ENCODE data around the gene LCN12. TPM values are rescaled to one million over a fixed set of nuclear protein-coding genes. Genes with fewer than 3 reads are reported as not detected.

Gene LCN12
- total RNA-seq, 1 experiment from 2014 or later, result 0.55 TPM

- peaks cover under 1% of the 10 kb centered on the region; the same call in 1 of the 2 replicates for H3K79me2 ChIP-seq (ENCODE audit: low read length)
- ChIA-PET POLR2A (ENCODE audit: unreplicated experiment) (no interaction called here), CTCF (interaction anchor here (0.6 kb wide), 1 partner anchor 37 kb away, joined by 3 read pairs; no protein-coding TSS in a partner anchor)
- no peaks in the 10 kb centered on the region for H3K9me2 ChIP-seq (replicated peaks; ENCODE audit: low read length)
- no peaks in the 10 kb centered on the region for H3K9me3 ChIP-seq (ENCODE audit: low read length)
- DNase-seq, result no peak
- no peaks in the 10 kb centered on the region; the same call in 1 of the 2 replicates for H3K36me3 ChIP-seq (ENCODE audit: low read depth, low read length)
- TF ChIP-seq CTCF (conservative IDR thresholded peaks at IDR 0.05; ENCODE audit: low read depth, low read length) (no peak), EZH2 (IDR thresholded peaks at IDR 0.05; ENCODE audit: low read length, unreplicated experiment) (no peak), EZH2phosphoT487 (IDR thresholded peaks at IDR 0.05; ENCODE audit: borderline replicate concordance, low read length) (no peak)
- H3F3A ChIP-seq (ENCODE audit: low read length, unreplicated experiment), result no peaks in the 10 kb centered on the region
- H3K27ac ChIP-seq (ENCODE audit: low read length), result no peak overlapping the region
- intact Hi-C loops (cut with micrococcal nuclease), result no loop called here
- no peak overlapping the region for H3K4me2 ChIP-seq (ENCODE audit: low read length)
- H2AFZ ChIP-seq (ENCODE audit: low read length), result no peak overlapping the region
- H3K4me3 ChIP-seq (ENCODE audit: low read length), result no peak overlapping the region
- no peak overlapping the region for H3K9ac ChIP-seq (ENCODE audit: low read length)
- no peak for ATAC-seq
- H3K4me1 ChIP-seq (ENCODE audit: insufficient read depth, low read length), result no peaks in the 10 kb centered on the region
- BruUV-seq (replicated peaks), result no TSS peak
- H3K27me3 ChIP-seq (ENCODE audit: low read length), result no peaks in the 10 kb centered on the region
- H4K20me1 ChIP-seq (ENCODE audit: low read length), result no peaks in the 10 kb centered on the region
Measured at GRCh38 chr9:136936645-136937170, 15.4 kb upstream of the LCN12 start.

- intact Hi-C loops (cut with micrococcal nuclease), result no loop called here
- no peak overlapping the region for H3K9ac ChIP-seq (ENCODE audit: low read length)
- no peaks in the 10 kb centered on the region for H4K20me1 ChIP-seq (ENCODE audit: low read length)
- no peak overlapping the region for H3K4me3 ChIP-seq (ENCODE audit: low read length)
- H3K27me3 ChIP-seq (ENCODE audit: low read length), result no peaks in the 10 kb centered on the region
- H3K9me2 ChIP-seq (replicated peaks; ENCODE audit: low read length), result no peaks in the 10 kb centered on the region
- TF ChIP-seq EZH2phosphoT487 (IDR thresholded peaks at IDR 0.05; ENCODE audit: borderline replicate concordance, low read length) (no peak), CTCF (conservative IDR thresholded peaks at IDR 0.05; ENCODE audit: low read depth, low read length) (no peak), EZH2 (IDR thresholded peaks at IDR 0.05; ENCODE audit: low read length, unreplicated experiment) (no peak)
- H3K4me1 ChIP-seq (ENCODE audit: insufficient read depth, low read length), result no peaks in the 10 kb centered on the region
- no peak overlapping the region for H2AFZ ChIP-seq (ENCODE audit: low read length)
- peaks cover 8% of the 10 kb centered on the region for H3K79me2 ChIP-seq (ENCODE audit: low read length)
- H3K27ac ChIP-seq (ENCODE audit: low read length), result no peak overlapping the region
- POLR2A ChIA-PET (ENCODE audit: unreplicated experiment), result no interaction called here
- DNase-seq (no peak), ATAC-seq (no peak)
- H3K4me2 ChIP-seq (ENCODE audit: low read length), result no peak overlapping the region
- H3K9me3 ChIP-seq (ENCODE audit: low read length), result no peaks in the 10 kb centered on the region
- no TSS peak for BruUV-seq (replicated peaks)
- no peaks in the 10 kb centered on the region; the same call in 1 of the 2 replicates for H3K36me3 ChIP-seq (ENCODE audit: low read depth, low read length)
- CTCF ChIA-PET, result interaction anchor here (0.6 kb wide), 1 partner anchor 36 kb away, joined by 3 read pairs; no protein-coding TSS in a partner anchor
- H3F3A ChIP-seq (ENCODE audit: low read length, unreplicated experiment), result no peaks in the 10 kb centered on the region
Measured at GRCh38 chr9:136937186-136938001, 14.7 kb upstream of the LCN12 start.

Data from PC-3 (cell line).